GM21619 (cell line): ENCODE data around the gene AQP2.

ENCODE experiments used
- ATAC-seq: cut with Tn5 transposase; IDR thresholded peaks from one replicate; pipeline ENCODE4 v1.9.1; 2021; ENCODE audit not compliant: unreplicated experiment

The AQP2 gene

DNA sequence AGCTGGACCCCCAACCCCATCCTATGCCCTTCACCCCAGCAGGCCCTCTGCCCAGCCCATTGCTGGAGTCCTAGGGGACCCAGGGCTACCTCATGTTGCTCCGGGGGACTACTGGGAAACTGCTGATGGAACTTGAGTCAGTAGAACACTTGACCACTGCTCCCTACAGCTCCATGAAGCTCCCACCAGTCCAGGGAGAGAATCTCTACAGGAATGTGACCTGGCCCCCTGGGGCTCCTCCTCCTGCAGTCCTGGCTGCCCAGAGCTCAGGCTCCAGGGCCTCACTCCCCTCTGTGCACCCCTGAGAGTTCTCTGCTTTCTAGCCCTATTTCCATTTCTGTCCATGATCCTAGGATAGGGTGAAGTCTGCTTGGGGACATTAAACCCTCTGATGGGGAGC is 10.8 kb upstream of the AQP2 start:
- no peak for ATAC-seq

DNA sequence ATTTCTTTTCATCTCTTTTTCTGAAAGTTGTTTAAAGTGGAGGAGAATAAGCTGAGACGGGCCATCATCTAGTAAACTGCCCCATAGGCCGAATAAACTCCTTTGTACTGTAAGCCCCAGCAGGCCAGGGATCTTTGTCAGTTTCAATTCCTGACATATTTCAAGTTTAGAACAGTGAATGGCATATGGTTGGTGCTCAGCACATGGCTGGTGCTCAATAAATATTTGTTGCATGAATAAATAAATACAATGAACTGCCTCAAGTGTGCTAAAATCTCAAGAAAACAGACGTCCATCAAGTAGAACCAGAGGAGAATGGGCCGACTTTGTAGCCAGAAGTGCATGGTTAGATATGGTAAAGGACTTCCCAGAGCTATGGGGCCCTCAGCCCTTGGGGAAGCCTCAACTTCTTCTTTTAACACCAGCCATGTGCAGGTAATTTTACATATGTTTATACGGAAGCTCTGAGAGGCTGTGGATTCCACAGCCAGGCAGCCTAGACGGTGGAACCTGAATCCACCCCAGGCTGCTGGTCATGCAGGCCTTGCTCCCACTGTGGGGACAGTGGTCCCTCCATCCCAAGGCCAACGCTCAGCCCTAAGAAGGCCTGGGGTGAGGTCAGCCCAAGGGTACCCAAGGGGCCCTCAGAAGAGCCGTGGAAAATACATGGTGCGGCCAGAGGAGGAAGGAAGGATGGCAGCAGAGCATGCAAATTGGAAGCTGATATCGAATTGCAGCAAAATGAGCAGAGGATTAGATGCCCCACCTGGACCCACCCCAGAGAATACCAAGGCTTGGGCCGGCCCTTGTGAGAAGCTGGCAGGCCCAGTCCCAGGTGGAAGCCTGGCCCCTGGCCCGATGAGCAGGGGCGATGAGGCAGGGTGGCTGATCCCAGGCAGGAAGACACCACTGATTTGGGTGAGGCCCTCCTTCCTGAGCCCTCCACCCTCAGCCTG is 8.7 kb upstream of the AQP2 start:
- no peak for ATAC-seq

DNA sequence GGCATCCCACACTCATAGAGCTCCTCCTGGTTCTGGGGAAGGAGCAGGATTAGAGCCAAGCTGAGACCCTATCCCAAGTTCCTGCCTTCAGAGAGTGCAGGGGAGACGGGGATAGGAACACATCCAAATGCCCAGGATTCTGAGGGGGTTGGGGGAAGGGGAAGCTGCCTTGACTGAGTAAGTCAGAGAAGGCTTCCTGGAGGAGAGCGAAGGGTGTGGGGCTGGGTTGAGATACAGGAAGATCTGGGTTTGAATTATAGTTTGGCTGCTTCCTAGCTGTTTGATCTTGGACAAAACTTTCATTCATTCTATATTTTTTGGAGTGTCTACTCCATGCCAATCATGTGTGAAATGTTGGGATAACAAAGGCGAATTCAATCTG is 8.0 kb upstream of the AQP2 start:
- ATAC-seq = no peak

DNA sequence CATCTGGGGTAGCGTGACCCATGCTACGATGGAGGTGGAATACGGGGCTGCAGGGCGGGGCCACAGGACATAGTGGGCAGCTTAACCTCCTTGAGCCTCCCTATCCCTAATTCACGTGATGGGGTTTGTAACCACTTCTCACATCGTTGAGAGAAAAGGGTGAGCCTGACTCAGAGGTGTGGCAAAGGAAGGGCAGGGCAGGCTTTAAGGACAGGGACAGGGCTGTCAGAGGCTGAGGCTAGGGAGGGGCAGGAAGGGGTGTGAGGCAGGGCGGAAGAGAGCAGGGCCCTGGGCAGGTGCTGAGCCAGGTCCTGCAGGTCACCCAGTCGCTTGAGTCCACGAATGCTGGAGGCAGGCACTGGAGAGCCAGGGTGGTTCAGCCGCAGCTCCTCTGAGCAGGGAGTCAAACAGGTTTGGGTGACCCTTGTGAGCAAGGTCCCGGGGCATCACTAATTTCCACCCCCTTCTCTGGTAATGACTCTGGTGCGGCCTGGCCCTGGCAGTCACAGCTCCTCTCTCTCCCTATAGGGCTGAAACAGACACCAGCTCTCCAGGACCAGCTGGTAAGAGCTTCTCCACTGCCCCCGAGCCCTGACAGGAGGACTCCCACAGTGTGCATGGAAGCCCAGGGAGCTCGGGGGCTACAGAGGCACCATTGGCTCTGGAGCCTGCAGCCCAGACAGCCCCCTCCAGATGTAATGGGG is 7.5 kb upstream of the AQP2 start:
- ATAC-seq = no peak

DNA sequence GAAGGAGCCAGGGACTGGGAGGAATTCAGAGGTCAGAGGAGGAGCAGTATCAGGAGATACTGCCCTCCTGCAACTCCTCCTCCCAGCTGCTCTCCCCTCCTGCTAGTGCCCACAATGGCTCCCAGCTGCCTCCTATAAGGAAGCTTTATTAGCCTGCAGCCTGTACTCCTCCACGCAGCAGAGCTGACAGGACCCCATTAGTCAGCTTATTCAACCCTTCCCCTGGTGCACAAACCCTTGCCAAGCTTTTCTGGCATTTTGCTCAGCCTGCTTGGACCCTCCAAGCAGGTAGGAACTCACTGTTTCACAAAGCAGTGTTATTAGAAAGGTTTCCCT is 6.9 kb upstream of the AQP2 start:
- ATAC-seq = no peak

DNA sequence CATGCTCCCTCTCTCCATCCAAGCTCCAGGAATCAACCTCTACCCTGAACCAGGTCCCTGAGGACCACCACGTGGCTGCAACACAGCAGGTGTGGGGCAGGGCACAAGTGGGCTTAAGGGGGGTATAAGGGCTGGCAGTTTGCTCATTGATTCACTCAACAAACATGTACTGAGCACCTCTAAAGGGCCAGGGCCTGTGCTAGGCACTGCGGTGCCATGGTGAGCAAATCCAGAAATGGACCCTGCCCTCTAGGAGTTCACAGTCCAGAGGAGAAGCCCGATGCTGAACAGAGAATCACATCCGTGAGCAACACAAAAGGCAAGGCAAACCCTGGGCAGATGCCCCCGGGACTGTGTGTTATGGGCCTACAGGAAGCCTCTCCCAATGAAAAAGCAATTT is 6.5 kb upstream of the AQP2 start:
- ATAC-seq = no peak

DNA sequence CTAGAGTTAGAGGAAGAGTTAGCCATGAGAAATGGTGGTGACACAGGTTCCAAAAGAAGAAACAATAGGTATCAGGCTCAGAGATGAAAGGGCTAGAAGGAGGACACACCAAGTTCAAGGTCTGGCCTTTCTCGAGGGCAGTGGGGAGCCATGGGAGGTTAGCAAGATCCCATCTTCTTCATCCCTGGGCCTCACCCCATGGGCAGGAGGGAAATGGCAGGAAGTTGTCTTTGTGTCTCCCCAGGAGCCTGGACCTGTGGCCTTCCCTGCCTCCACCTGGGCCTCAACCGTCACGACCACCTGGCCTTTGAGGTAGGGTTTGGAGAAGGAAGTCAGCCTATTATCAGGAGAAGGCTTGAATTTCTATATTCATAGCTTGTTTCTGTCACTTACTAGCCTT is 5.8 kb upstream of the AQP2 start:
- no peak for ATAC-seq

DNA sequence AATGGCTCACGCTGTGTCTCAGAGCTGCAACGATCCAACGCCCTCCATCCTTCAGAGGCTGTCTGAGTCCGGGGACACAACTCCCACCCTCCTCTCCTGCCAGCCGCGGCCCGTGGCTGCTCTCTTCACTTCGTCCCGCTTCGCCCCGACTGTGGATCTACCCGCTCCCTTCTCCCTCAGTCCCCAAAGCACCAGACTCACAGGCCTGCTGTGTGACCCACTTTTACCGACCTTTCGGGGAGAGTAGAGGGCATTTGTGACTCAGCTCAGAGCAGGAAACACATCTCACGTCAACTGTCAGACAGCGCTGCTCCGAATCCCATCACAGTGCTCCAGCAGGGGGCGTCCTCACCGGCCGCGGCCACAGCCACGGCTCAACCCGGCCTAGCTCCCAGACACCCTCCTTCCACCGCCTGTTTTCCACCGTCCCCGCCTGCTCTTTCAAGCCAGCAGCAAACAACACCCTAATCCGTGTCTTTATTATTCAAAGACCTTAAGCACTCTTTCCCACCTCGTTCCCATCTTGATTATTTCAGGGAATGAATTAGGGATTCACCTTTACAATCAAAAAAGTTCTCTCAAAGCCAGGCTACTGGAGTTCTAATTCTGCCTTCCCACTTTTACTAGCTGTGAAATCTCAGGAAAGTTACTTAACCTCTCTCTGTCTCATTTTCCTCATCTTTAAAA is 5.0 kb upstream of the AQP2 start:
- peak; percentile 94 for ATAC-seq

DNA sequence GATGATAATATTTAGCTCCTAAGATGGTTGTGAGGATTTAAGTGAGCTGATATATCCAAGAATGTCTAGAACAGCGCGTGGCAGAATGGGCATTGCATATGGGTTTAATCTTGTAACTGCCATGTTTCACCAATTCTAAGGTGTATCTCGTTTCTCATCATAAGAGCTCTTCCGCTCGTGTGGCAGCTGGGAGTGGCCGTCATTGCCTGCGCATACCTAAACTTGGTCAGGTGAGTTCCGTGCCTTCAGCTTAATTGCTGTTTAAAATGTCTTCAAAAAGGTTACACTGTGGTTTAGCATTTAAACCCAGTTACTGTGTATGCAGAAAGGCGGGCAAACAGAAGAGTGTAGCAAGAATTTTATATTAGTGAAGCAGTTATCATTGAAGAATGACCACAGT is 4.5 kb upstream of the AQP2 start:
- no peak for ATAC-seq

DNA sequence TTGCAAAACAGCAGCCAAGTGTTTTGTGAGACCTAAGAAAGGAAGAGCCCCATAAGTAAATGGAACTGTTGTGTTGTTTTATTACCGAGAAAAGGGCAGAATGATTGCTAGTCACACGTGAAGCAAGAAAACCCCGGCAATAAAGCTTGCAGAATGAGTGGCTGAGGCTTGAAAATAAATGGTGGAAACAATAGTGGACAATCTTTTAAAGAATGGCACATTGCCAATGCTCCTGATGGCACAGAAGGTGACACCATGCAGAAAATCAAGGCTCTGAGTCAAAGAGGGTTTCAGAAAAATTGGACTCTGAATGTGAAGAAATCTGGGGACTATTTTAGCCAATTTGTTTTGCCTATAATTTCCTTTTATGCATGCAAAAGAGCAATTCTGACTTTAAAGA is 4.0 kb upstream of the AQP2 start:
- no peak for ATAC-seq

DNA sequence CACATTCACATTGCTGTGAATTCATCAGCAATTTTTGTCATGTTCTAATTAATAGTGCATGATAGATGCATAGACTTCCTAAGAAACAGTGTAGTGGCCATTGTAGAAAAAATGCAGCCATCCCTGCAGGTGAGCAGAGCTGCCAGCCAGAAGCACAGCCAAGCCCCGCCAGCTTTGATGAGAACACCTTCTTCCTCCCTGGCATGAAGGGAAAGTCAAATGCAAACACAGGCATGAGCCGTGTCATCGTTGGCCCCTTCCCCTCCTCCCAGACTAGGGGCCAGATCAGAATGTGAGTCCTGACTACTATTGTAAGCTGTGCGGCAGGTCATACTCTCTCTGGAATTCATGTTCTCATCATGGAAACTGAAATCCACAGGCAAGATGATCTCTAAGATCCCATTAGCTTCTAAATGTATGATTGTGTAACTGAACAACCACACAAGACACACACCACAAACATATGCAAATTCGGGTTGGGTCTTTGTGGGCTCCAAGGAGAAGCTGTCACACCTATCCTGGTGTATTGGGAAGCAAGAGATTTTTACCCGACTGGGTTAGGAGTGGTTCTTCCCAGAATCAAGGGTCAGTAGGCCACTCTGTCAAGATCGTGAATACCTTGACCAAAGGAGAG is 2.8 kb upstream of the AQP2 start:
- no peak for ATAC-seq

DNA sequence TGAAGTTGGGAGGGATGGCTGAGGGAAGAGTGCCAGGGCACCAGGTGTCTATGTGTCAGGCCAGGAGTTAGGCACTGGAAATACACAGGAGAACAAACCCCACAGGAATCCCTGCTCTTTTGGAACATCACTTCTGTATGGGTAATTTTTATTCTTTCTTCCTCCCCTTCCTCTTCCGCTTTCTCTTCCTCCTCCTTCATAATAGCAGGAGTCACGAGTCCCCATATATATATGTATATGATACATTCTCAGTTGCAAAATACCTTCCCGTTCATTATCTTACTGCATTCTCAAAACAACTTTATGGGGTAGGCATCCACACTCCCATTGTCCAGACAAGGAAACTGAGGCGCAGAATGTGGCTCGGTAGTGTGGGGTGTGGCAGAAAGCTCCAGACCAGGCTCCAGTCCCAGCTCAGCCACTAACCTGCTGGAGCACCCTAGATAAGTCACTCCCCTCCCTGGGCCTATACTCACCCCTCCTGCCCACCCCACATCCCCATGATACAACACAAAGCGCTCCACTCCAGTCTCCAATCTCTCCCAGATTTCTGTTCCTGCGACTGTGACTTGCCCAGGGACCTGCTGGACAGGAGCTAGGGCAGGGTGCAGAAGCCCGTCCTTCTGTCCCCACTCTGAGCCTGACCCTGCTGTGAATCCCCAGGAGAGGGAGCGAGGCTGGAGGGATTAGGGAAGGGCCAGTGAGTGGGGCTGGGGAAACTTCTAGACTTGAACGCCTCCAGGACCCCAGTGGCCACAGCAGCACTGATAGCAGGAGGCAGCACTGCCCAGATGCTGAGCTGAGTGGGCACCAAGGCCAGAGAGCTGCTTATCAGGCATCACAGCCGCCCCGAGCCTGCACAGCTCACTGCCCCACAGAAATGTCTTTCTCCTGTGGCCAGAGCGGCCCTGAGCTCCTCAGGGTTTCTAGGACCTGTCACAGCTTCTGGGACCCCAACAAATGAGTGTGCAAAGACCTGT is 1.4 kb upstream of the AQP2 start:
- ATAC-seq = no peak

DNA sequence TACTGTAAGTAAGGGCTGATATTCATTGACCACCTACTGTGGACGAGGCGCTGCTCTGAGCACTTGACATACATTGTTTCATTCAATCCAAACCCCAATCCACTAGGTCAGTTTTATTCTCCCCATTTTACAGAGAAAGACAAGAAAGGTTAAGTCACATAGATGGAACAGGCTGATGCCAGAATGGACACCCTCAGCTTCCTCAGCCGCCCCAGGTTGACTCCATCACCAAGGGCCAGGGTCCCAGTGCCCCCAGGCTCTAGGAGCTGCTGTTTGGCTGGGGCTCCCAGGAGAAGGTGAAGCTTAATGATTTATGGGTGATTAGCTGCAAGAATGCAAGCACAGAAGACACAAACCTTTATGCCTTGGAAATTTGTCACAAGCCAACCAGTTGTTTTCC is 671 bp upstream of the AQP2 start:
- no peak for ATAC-seq

DNA sequence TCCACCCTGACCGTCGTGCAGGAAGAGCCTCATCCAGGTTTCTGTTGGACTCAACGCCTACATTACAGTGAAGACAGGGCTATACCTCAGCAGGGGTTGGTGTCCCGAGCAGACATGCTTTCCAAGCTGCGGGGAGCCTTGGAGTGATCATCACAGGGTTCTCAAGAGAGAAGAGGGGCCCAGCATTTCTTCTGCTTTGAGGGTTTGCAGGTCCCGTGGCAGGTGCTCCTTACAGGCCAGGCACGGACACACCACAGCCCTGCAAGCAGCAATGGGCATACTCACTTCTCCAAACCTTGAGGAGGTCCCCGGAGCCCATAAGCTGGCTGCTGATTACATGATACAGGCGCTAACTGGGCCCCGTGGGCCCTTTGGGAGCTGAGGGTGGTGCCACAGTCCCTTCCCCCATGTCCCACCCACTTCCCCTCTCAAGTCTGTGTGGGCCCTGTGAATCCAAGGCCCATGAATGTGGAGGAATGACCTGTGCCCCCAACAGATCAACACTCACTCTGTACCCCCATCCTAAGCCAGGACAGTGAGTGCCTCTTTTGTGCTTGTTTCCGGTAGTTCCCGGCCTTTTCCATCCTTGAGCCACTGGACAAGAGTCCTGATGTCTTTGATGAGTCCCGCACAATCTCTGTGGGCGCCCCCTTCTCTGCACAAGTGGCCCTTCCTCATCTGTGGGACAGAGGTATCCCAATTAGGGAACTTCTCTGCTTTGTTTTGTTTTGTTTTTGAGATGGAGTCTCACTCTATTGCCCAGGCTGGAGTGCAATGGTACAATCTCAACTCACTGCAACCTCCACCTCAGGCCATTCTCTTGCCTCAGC is 1.1 kb downstream of the AQP2 start:
- ATAC-seq = no peak

DNA sequence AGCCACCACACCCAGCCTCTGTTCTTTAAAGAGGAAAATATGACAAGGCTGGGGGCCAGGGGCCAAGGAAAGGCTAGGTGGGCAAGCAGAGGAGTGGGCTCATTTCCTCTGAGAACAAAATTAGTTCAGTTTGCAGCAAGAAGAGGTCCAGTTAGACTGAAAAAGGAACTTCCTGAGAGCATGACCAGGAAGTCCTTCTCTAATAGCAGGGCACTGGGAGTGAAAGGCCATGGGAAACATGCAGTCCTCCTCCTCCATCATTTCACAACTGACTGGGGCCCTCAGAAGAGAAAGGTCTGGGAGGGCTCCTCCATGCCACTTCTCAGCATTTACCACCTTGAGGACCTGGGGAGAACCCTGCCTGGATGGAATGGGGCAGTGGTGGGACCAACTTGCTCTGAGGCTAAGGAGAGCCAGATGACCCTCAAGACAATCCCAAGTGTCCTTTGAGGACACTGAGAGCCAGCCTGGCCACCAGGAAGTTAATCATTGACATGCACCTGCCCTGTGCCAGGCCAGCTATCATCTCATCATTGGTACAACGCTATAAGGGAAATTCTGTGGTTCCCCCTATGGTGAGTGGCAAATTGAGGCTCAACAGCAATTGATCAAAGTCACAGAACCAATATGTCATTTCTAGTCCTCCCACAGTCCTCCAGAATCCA is 2.0 kb downstream of the AQP2 start:
- ATAC-seq = no peak

DNA sequence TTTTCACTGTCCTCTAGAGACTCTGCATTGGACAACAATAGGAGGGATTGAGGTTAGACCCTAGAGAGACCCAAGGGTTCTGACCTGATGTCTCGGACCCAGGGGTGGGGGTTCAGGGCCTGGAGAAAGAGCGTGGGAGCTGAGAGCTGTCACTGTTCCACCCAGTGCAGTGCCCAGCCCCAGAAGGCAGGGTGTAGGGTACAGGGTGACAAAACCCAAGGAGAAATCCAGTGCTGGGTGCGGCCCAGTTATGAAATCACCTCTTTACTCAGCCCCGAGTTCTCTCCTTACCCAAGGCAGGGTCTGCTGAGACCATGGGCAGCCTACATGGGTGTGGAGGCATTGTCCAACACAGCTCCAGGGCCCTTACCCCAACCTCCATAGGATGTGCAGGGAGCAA is 2.6 kb downstream of the AQP2 start:
- ATAC-seq = no peak

DNA sequence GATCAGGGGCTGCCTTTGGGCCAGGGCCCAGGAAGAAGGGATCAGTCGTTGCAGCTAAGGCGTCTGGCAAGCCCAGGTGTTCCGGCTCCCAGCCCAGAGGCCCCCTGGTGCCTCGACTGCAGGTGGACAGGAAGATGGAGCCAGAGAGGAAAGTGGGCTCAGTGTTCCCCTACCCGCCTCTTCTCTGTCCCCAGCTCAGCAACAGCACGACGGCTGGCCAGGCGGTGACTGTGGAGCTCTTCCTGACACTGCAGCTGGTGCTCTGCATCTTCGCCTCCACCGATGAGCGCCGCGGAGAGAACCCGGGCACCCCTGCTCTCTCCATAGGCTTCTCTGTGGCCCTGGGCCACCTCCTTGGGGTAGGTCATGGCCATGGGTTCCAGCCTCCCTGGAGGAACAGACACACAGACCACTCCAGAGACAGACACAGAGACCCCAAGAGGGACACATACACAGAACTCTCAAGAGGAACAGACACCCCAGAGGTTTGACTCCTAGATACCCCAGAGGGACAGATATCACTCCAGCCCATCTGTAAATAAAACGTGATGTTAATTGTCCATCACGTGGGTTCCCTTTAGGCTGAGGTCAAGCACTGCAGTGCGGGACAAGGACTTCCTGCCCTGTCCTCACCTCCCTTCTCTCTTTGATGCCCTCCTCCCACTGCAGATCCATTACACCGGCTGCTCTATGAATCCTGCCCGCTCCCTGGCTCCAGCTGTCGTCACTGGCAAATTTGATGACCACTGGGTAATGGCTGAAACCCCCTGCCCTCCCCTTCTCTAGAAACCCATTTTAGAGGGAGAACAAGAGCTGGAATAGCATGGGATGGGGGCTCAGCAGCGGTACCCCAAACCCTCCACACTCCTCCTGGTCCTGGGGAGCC is 3.7 kb downstream of the AQP2 start:
- no peak for ATAC-seq
